Osteocyte (in vitro differentiated cells): ENCODE results near the gene PARP16. TPM values are rescaled to one million over a fixed set of nuclear protein-coding genes. Genes with fewer than 3 reads are reported as not detected.
"Not testable (repeated sequence)": the region's sequence is repeated elsewhere in the genome, so short reads cannot be mapped to it uniquely, and the experiment has no call there.

Experiments
- DNase-seq: peaks from one replicate; pipeline ENCODE4 v3.0.0; 2021; ENCODE audit warnings: mixed read lengths; ENCODE audit not compliant: unreplicated experiment; ENCODE audit errors: extremely low spot score
- H3K27ac Mint-ChIP-seq: one replicate; pipeline ENCODE4 v1.8.0; 2021; ENCODE audit warnings: mild to moderate bottlenecking, mixed read lengths; ENCODE audit not compliant: unreplicated experiment
- H3K27me3 Mint-ChIP-seq: one replicate; pipeline ENCODE4 v1.8.0; 2021; ENCODE audit warnings: mixed read lengths; ENCODE audit not compliant: unreplicated experiment
- H3K36me3 Mint-ChIP-seq: one replicate; pipeline ENCODE4 v1.8.0; 2021; ENCODE audit warnings: mixed read lengths; ENCODE audit not compliant: unreplicated experiment
- H3K4me1 Mint-ChIP-seq: one replicate; pipeline ENCODE4 v1.8.0; 2021; ENCODE audit warnings: mixed read lengths; ENCODE audit not compliant: unreplicated experiment
- H3K4me3 Mint-ChIP-seq: one replicate; pipeline ENCODE4 v1.8.0; 2021; ENCODE audit warnings: mild to moderate bottlenecking, moderate library complexity, mixed read lengths; ENCODE audit not compliant: unreplicated experiment
- H3K9me3 Mint-ChIP-seq: one replicate; pipeline ENCODE4 v1.8.0; 2021; ENCODE audit warnings: mixed read lengths; ENCODE audit not compliant: unreplicated experiment
- CTCF ChIP-seq: fragments of 200-600 bp; sonication (generic); IDR thresholded peaks from 2 replicates; pipeline ENCODE4 v1.5.0; 2021; ENCODE audit warnings: antibody characterized with exemption, mild to moderate bottlenecking, moderate library complexity
- total RNA-seq: library from RNA; stranded (reverse); gene quantifications from 2 replicates; pipeline ENCODE4 v1.2.1, GENCODE V29; 2021

Gene PARP16
- total RNA-seq, 1 donor from 2014 or later = 9.5 TPM

- DNase-seq = no peak
- TF ChIP-seq CTCF = no peak
- no peaks in the 10 kb centered on the region for H3K27me3 Mint-ChIP-seq
- no peaks in the 10 kb centered on the region for H3K36me3 Mint-ChIP-seq
- no peak overlapping the region for H3K4me3 Mint-ChIP-seq
- no peaks in the 10 kb centered on the region for H3K9me3 Mint-ChIP-seq
- no peaks in the 10 kb centered on the region for H3K4me1 Mint-ChIP-seq
- no peak overlapping the region for H3K27ac Mint-ChIP-seq
Measured at GRCh38 chr15:65233696-65234095, 53.0 kb downstream of the PARP16 start.

- DNase-seq = no peak
- no peak for TF ChIP-seq CTCF
- no peaks in the 10 kb centered on the region for H3K9me3 Mint-ChIP-seq
- H3K36me3 Mint-ChIP-seq = no peaks in the 10 kb centered on the region
- no peak overlapping the region for H3K27ac Mint-ChIP-seq
- H3K4me1 Mint-ChIP-seq = no peaks in the 10 kb centered on the region
- H3K4me3 Mint-ChIP-seq = no peak overlapping the region
- no peaks in the 10 kb centered on the region for H3K27me3 Mint-ChIP-seq
Measured at GRCh38 chr15:65232520-65232919, 54.2 kb downstream of the PARP16 start.

GRCh38 chr15:65231306-65231705, 55.4 kb downstream of the PARP16 start:
- no peak for DNase-seq
- Mint-ChIP-seq H3K4me3 (no peak overlapping the region), H3K27me3 (no peaks in the 10 kb centered on the region), H3K36me3 (no peaks in the 10 kb centered on the region), H3K27ac (no peak overlapping the region), H3K9me3 (no peaks in the 10 kb centered on the region), H3K4me1 (no peaks in the 10 kb centered on the region)
- no peak for TF ChIP-seq CTCF

- H3K27me3 Mint-ChIP-seq, H3K9me3 Mint-ChIP-seq, H3K4me3 Mint-ChIP-seq, DNase-seq, H3K4me1 Mint-ChIP-seq, H3K27ac Mint-ChIP-seq, H3K36me3 Mint-ChIP-seq: not testable (repeated sequence)
Measured at GRCh38 chr15:65226901-65227300, 59.8 kb downstream of the PARP16 start.

- Mint-ChIP-seq H3K4me1 (no peaks in the 10 kb centered on the region), H3K36me3 (no peaks in the 10 kb centered on the region), H3K27ac (no peak overlapping the region), H3K27me3 (peaks cover 9% of the 10 kb centered on the region), H3K4me3 (no peak overlapping the region), H3K9me3 (no peaks in the 10 kb centered on the region)
- no peak for DNase-seq
- TF ChIP-seq CTCF = no peak
Measured at GRCh38 chr15:65226221-65226620, 60.5 kb downstream of the PARP16 start.

- Mint-ChIP-seq H3K27ac (no peak overlapping the region), H3K27me3 (peaks cover 14% of the 10 kb centered on the region), H3K4me1 (no peaks in the 10 kb centered on the region), H3K4me3 (no peak overlapping the region), H3K9me3 (no peaks in the 10 kb centered on the region), H3K36me3 (no peaks in the 10 kb centered on the region)
- DNase-seq = no peak
- no peak for TF ChIP-seq CTCF
Measured at GRCh38 chr15:65223996-65224395, 62.7 kb downstream of the PARP16 start.
